ENCODE results near the gene CBLN1. TPM values are rescaled to one million over a fixed set of nuclear protein-coding genes. Genes with fewer than 3 reads are reported as not detected.

The CBLN1 gene
- total RNA-seq, 1 donor: not detected

- H3K4me3 ChIP-seq (ENCODE audit: low read depth, low read length): no peak overlapping the region
- TF ChIP-seq, protein P1, sequence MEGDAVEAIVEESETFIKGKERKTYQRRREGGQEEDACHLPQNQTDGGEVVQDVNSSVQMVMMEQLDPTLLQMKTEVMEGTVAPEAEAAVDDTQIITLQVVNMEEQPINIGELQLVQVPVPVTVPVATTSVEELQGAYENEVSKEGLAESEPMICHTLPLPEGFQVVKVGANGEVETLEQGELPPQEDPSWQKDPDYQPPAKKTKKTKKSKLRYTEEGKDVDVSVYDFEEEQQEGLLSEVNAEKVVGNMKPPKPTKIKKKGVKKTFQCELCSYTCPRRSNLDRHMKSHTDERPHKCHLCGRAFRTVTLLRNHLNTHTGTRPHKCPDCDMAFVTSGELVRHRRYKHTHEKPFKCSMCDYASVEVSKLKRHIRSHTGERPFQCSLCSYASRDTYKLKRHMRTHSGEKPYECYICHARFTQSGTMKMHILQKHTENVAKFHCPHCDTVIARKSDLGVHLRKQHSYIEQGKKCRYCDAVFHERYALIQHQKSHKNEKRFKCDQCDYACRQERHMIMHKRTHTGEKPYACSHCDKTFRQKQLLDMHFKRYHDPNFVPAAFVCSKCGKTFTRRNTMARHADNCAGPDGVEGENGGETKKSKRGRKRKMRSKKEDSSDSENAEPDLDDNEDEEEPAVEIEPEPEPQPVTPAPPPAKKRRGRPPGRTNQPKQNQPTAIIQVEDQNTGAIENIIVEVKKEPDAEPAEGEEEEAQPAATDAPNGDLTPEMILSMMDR (IDR thresholded peaks at IDR 0.05; ENCODE audit: insufficient read depth, low read depth, low read length): no peak
- DNase-seq (ENCODE audit: low read depth): no peak
These were observed 3.1 kb downstream of the CBLN1 start for GRCh38 chr16:49278567-49278827.

DNA sequence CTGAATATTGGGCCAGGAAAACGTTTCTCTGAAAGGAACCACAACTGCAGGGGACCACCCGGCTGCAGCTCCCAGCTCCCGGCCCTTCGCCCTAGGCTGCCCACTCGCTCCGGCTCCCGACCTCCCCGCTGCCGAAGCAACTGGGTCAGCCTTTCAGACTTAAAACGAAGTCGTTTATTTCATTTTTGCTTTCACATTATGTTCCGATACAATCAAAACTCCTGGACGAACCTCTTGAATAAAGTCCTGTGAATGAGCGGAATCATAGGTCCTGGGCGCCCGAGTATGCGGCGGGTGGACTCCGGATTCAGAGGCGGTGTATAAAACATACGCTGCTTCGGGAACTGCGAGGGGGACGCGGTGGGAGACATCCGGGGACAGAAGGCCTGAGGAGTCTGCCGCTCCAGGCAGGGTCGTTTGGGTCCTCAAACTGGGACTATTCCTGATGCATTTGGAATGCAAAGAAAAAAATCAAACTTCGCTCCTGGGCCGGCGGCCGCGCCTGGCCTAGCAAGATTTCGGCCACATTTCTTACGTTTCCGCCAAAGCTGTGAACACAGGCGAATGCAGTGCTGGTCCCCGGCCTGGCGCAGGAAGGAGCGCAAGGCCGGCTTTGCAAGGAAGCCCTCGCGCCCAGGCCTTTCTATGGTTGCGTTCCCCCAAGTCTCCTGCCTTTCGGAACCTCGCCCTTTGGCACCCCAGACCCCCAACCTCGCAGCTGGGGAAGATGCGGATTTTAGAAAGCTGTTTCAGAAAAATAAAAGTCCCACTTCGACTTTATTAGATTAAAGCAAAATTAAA lies 3.7 kb downstream of the CBLN1 start:
- TF ChIP-seq, protein P1 (IDR thresholded peaks at IDR 0.05; ENCODE audit: insufficient read depth, low read depth, low read length): no peak
- H3K4me3 ChIP-seq (ENCODE audit: low read depth, low read length): no peak overlapping the region
- no peak for DNase-seq (ENCODE audit: low read depth)

DNA sequence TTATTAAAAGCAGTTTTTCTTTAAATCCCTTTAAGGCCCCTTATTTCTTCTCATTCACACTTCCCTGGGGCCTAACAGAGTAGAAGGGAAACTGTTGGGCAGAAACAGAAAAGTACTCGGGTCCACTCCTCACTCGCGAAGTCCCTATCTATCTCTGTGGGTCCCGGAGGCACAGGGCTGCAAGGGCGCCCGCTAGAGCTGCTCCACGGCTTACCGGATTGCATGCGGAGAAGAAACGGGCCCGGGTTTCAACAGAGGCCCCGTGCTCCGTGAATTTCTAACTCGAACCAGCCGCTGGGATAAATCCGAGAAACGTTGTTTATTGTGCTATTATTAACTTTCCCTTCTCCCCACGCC lies 4.3 kb downstream of the CBLN1 start:
- DNase-seq (ENCODE audit: low read depth): no peak
- TF ChIP-seq, protein P1 (IDR thresholded peaks at IDR 0.05; ENCODE audit: insufficient read depth, low read depth, low read length): no peak

GRCh38 chr16:49276646-49277385 lies 4.8 kb downstream of the CBLN1 start:
- no peak for DNase-seq (ENCODE audit: low read depth)
- no peak overlapping the region for H3K4me3 ChIP-seq (ENCODE audit: low read depth, low read length)
- TF ChIP-seq, protein P1 (IDR thresholded peaks at IDR 0.05; ENCODE audit: insufficient read depth, low read depth, low read length): no peak

More for the DNA sequence above, 4.3 kb downstream of the CBLN1 start:
- H3K4me3 ChIP-seq (ENCODE audit: low read depth, low read length): no peak overlapping the region

DNA sequence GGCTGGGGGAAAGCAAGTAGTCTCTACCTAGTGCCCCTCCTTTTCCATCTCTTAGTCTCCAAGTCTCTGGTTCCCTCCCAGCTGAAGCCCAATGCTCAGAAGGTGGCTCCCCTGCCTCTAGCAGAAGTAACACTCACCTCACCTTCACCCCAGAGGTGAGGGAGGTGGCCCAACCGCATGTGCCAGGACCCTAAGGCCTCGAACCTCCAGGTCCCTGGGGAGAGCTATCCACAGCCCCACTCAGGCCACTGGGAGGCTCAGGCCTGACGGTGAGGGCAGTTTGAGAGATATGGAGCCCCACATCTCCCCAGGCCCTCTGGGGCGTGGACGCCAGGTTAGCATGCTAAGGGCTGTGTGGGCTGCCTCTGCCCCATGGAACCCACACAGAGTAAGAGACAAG lies 5.8 kb downstream of the CBLN1 start:
- no peak overlapping the region for H3K4me3 ChIP-seq (ENCODE audit: low read depth, low read length)
- TF ChIP-seq, protein P1 (IDR thresholded peaks at IDR 0.05; ENCODE audit: insufficient read depth, low read depth, low read length): no peak
- no peak for DNase-seq (ENCODE audit: low read depth)

GRCh38 chr16:49275050-49275730 lies 6.4 kb downstream of the CBLN1 start:
- DNase-seq (ENCODE audit: low read depth): no peak
- TF ChIP-seq, protein P1 (IDR thresholded peaks at IDR 0.05; ENCODE audit: insufficient read depth, low read depth, low read length): no peak
- no peak overlapping the region for H3K4me3 ChIP-seq (ENCODE audit: low read depth, low read length)

All from fibroblast of villous mesenchyme (primary cell).